Right lung (tissue), 10 donors: ENCODE data around the gene TMEM129. TPM values are rescaled to one million over a fixed set of nuclear protein-coding genes. Genes with fewer than 3 reads are reported as not detected.

Experiments
- DNase-seq, 2 donors: peaks; one replicate each; pipeline ENCODE4 v3.0.0-alpha.2; 2013
- long read RNA-seq, 8 donors: transcript quantifications; one replicate each; lab custom pipeline, GENCODE V29; 2026
- polyA plus RNA-seq, 5 donors: library from polyadenylated mRNA; unstranded; fragments of 120-200 nt; gene quantifications; one replicate each; pipeline versions ENCODE4 v1.2.1 to v1.2.3, GENCODE V29; 2013; ENCODE audit warnings: inconsistent platforms in 1 of 5, low replicate concordance in 1 of 5; ENCODE audit not compliant: insufficient read length in 5 of 5, insufficient read depth in 1 of 5

Gene TMEM129
- 10 to 100 TPM; 21.2 to 29.6 (median 26.8) TPM for polyA plus RNA-seq
- long read RNA-seq, donor 1, transcript TMEM129-202 (4 exons, 2,810 nt): major isoform, 8 of 56 reads
- long read RNA-seq, donor 1, partial matches to known transcripts: 39 of 56 reads
- long read RNA-seq, donor 1, other reads (novel, unspliced or antisense): 6 of 56 reads
- long read RNA-seq, donor 2, transcript TMEM129-202 (4 exons, 2,810 nt): major isoform, 6 of 6 reads
- long read RNA-seq, donor 2, partial matches to known transcripts: 0 of 6 reads
- long read RNA-seq, donor 2, other reads (novel, unspliced or antisense): 0 of 6 reads
- long read RNA-seq, donor 3, transcript TMEM129-202 (4 exons, 2,810 nt): major isoform, 7 of 74 reads
- long read RNA-seq, donor 3, partial matches to known transcripts: 65 of 74 reads
- long read RNA-seq, donor 3, other reads (novel, unspliced or antisense): 0 of 74 reads
- long read RNA-seq, donor 4, partial matches to known transcripts: 0 of 4 reads
- long read RNA-seq, donor 4, other reads (novel, unspliced or antisense): 0 of 4 reads
- long read RNA-seq, donor 5, transcript TMEM129-202 (4 exons, 2,810 nt): major isoform, 8 of 8 reads
- long read RNA-seq, donor 5, partial matches to known transcripts: 0 of 8 reads
- long read RNA-seq, donor 5, other reads (novel, unspliced or antisense): 0 of 8 reads
- long read RNA-seq, donor 6, partial matches to known transcripts: 5 of 7 reads
- long read RNA-seq, donor 6, other reads (novel, unspliced or antisense): 0 of 7 reads
- long read RNA-seq, donor 7, partial matches to known transcripts: 0 of 5 reads
- long read RNA-seq, donor 7, other reads (novel, unspliced or antisense): 0 of 5 reads
- long read RNA-seq, donor 8, partial matches to known transcripts: 0 of 2 reads
- long read RNA-seq, donor 8, other reads (novel, unspliced or antisense): 0 of 2 reads

GRCh38 chr4:1721003-1721665, at the start of gene TMEM129, which contains the start of gene TACC3:
Gene TMEM129 (minus strand): TSS chr4:1721323. CDS start chr4:1720837, 486 bp downstream.
Gene TACC3 (plus strand): TSS chr4:1721521. CDS start chr4:1723422, 1,901 bp downstream.
- peak; percentile 94 to 95 for DNase-seq

GRCh38 chr4:1770791-1771231, 49.7 kb upstream of the TMEM129 start:
- DNase-seq: no peak

- DNase-seq: no peak
These were observed 49.1 kb upstream of the TMEM129 start for GRCh38 chr4:1770245-1770644.

GRCh38 chr4:1769692-1770091, 48.6 kb upstream of the TMEM129 start:
- no peak for DNase-seq

GRCh38 chr4:1768367-1769034, 47.4 kb upstream of the TMEM129 start:
- DNase-seq: peak; percentile 68 to 74

- DNase-seq: no peak
These were observed 46.7 kb upstream of the TMEM129 start for GRCh38 chr4:1767770-1768366.

GRCh38 chr4:1767061-1767769, 46.1 kb upstream of the TMEM129 start:
- DNase-seq: no peak

GRCh38 chr4:1766106-1767060, 45.3 kb upstream of the TMEM129 start:
- DNase-seq: no peak

- no peak for DNase-seq
These were observed 44.4 kb upstream of the TMEM129 start for GRCh38 chr4:1765409-1766072.

GRCh38 chr4:1764670-1765069, 43.5 kb upstream of the TMEM129 start:
- DNase-seq: no peak

GRCh38 chr4:1763550-1764080, 42.5 kb upstream of the TMEM129 start:
- DNase-seq: no peak

GRCh38 chr4:1763070-1763549, 42.0 kb upstream of the TMEM129 start:
- no peak for DNase-seq

GRCh38 chr4:1762264-1763010, 41.3 kb upstream of the TMEM129 start:
- DNase-seq: no peak

GRCh38 chr4:1761130-1761689, 40.1 kb upstream of the TMEM129 start:
- DNase-seq: no peak

GRCh38 chr4:1760521-1761071, 39.5 kb upstream of the TMEM129 start:
- no peak for DNase-seq

- no peak for DNase-seq
These were observed 38.7 kb upstream of the TMEM129 start for GRCh38 chr4:1759818-1760223.
